ENCODE measurements around the gene TRAF4.
A peak's percentile ranks its signal among the peaks of the same experiment; 100 is the strongest.

The TRAF4 gene

DNA sequence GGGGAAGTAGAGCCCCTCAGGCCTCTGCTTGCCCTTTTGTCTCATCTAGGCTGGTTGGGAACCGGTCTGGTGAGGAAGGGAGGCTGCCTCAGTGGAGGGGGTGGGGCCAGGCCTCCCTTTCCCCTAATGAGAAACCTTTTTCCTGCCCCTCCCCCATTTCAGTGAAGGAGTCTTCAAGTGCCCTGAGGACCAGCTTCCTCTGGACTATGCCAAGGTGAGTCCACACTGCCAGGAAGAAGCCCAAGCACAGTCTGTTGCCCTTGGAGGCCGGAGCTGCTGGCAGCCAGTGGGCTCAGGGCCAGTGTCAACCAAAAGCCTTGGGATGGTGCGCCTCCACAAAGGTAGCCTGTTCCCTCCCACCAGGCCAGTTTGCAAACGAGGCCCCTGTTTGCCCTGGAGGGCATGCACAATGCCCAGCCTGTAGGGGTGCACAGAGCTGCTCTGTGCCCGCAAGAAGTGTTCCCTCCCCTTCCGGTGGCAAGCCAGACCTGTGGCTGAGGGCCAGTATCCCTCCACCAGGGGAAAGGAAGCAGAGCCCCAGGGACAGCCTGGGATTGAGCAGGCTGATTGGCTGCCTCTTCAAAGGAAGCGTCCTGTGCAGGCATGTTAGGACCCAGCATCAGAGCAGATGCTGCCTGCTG, 3.4 kb downstream of the TRAF4 start:
- DNase-seq (ENCODE audit: low spot score), result no peak

DNA sequence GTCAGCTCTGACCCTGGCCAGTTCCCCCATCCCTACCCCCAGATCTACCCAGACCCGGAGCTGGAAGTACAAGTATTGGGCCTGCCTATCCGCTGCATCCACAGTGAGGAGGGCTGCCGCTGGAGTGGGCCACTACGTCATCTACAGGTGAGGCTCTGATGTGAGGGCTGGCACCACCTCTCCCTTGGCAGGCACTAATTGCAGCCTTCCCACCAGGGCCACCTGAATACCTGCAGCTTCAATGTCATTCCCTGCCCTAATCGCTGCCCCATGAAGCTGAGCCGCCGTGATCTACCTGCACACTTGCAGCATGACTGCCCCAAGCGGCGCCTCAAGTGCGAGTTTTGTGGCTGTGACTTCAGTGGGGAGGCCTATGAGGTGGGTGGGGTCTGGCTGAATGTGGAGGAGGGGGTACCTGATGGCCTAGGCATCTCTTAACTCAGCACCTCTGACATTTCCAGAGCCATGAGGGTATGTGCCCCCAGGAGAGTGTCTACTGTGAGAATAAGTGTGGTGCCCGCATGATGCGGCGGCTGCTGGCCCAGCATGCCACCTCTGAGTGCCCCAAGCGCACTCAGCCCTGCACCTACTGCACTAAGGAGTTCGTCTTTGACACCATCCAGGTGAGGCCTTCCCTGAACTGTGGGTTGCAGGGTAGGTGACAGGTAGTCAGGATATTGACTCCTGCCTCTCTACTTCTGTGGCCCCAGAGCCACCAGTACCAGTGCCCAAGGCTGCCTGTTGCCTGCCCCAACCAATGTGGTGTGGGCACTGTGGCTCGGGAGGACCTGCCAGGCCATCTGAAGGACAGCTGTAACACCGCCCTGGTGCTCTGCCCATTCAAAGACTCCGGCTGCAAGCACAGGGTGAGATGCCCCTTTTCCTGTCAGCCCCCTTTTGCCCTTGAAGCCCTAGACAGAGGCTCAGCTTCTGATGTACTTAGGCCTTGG, 4.3 kb downstream of the TRAF4 start:
- DNase-seq (ENCODE audit: low spot score), result no peak

DNA sequence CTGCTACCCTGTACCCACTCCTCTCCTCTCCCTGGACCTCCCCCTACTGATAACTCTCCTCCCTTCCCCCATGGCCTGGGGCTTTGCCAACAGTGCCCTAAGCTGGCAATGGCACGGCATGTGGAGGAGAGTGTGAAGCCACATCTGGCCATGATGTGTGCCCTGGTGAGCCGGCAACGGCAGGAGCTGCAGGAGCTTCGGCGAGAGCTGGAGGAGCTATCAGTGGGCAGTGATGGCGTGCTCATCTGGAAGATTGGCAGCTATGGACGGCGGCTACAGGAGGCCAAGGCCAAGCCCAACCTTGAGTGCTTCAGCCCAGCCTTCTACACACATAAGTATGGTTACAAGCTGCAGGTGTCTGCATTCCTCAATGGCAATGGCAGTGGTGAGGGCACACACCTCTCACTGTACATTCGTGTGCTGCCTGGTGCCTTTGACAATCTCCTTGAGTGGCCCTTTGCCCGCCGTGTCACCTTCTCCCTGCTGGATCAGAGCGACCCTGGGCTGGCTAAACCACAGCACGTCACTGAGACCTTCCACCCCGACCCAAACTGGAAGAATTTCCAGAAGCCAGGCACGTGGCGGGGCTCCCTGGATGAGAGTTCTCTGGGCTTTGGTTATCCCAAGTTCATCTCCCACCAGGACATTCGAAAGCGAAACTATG, 5.2 kb downstream of the TRAF4 start:
- no peak for DNase-seq (ENCODE audit: low spot score)

DNA sequence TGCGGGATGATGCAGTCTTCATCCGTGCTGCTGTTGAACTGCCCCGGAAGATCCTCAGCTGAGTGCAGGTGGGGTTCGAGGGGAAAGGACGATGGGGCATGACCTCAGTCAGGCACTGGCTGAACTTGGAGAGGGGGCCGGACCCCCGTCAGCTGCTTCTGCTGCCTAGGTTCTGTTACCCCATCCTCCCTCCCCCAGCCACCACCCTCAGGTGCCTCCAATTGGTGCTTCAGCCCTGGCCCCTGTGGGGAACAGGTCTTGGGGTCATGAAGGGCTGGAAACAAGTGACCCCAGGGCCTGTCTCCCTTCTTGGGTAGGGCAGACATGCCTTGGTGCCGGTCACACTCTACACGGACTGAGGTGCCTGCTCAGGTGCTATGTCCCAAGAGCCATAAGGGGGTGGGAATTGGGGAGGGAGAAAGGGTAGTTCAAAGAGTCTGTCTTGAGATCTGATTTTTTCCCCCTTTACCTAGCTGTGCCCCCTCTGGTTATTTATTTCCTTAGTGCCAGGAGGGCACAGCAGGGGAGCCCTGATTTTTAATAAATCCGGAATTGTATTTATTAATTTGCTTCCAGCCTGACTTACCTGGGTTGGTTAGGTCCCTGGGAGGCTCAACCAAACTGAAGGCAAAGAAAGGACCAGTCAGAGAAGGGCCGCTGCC, 5.8 kb downstream of the TRAF4 start:
- DNase-seq (ENCODE audit: low spot score), result no peak

DNA sequence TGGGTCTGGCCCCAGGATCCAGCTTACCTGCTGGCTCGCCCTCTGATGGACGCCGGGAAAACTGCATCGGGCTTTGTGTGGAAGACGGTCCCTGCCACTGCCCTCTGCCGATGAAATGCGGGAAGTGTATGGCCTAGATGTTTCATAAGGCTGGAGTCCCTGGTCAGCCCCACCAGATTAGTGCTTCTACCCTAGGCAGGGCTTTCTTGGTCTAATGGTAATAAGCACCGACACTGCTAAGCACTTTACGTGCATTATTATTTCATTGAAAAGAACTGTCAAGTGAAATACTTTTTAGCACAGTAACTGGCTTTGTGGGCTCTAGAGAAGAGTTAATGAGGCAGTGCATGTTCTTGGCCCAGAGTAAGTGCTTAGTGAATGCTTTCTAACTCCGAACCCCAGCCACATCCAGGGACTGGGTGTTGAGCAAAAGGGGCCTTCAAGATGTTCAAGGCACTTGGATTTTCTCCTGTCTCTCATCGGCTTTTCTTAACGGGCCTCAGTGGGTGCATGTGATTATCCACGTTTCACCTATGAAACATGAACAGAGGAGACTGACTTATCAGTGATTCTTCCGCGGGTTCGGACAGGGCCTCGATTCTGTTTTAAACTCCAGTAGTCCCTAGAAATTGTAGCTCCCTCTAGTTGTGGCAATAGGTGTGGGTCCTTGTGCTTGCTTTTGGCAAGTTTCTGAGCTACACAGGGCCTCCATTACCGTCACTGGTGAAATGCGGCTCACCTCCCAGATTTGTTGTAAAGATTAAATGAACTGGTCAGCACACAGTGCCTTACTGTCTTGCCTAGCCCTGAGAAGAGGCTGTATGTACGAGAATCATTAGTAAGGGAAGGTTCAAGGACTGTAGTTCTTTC, 6.6 kb downstream of the TRAF4 start:
- DNase-seq (ENCODE audit: low spot score), result peak; percentile 93

DNA sequence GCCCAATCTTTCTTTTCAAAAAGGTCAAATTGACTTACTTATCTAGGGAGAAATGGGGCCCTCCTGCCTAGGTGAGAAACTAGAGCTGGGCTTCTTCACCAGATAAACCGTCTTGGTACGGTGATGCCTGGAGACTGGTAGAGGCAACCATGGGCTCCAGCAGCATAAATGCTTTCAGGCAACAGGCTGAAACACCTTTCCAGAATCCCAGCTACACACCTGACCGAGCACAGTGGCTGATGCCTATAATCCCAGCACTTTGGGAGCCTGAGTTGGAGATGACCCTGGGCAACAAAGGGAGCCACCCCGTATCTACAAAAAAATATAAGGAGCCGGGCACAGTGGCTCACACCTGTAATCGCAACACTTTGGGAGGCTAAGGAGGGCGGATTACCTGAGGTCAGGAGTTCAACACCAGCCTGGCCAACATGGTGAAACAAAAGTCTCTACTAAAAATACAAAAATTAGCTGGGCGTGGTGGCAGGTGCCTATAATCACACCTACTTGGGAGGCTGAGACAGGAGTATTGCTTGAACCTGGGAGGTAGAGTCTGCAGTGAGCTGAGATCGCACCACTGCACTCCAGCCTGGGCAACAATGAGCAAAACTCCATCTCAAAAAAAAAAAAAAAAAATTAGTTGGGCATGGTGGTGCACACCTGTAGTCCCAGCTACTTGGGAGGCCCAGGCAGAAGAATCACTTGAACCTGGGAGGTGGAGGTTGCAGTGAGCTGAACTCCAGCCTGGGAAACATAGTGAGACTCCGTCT, 8.0 kb downstream of the TRAF4 start:
- DNase-seq (ENCODE audit: low spot score), result no peak

DNA sequence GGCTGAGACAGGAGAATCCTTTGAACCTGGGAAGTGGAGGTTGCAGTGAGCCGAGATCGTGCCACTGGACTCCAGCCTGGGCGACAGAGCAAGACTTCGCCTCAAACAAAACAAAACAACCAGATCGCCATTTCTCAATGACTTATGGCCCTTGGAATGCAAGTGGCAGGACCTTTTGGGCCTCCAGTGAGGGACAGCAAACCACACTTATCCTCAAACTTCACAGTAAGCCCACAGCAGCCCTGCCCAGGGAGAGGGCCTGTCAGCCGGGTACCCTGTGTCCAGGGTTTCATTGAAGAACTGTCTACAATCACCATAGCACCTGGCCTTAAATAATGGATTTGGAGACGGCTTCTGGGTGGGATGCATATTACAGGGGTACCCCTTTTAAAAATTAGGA, 11.7 kb downstream of the TRAF4 start:
- DNase-seq (ENCODE audit: low spot score), result no peak

DNA sequence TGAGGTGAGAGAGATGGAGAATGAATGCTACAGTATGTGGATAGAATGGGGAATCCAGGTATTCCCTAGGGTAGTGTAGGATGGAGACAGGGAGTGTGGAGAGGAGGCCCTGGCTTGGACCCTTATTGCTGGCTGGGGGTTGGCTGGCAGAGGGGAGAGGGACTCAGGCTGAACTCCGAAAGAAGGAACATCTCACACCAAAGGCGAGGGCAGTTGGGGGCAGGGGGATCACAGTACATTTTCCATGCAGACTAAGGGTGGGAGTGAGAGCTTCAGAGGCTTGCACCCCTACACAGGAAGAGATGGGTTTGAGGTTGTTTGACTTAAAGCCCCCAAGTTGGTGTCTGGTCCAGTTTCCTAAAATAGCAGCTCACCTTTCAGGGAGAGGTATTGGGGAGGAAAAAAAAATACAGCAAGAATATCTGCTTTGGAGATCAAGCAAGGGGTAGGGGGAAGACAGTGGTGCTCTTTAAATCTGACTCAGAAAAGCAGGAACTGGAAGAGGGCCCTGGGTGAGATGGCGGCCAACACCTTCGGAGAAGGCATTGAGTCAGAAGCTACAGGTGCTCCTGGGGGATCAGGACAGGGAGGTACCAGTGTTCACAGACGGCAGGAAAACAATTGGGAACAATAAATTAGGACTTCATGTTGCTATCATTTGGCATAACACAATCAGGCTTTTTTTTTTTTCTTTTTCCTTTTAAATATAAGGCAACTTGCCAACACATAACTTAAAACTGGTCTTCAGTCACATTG, 12.4 kb downstream of the TRAF4 start:
- DNase-seq (ENCODE audit: low spot score), result no peak

DNA sequence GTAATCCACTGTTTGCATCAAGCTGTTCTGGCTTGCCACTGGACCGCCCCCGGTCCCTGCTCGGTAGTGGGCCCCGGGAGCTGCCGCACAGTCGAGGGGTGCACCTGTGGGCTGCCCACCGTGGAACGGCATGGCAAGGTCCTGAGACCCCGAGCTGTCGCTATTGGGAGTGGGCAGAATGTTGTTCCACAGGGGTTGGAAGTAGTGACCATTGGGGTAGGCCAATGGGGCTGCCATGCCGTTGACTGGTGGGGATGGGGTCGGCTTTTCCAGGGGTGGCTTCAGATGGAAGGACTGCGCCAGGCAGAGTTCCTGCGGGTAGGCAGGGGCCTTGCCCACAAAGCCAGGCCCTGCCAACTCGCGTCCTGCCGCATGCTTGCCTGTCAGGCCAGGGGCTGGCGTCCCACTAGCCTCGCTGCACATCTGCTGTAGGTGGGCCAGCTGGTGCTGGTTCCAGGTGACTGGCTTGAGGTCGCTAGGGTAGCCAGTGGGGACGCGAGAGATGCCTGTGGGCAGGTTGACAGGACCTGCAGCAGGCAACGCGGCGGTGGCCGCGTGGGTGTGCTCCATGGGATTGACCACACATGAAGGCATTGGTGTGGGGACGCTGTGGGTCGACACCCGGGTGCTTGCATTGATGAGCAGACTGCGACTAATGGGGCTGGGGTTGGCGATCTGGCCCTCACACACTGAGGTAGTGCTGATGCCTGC, 14.8 kb downstream of the TRAF4 start:
- DNase-seq (ENCODE audit: low spot score), result no peak

DNA sequence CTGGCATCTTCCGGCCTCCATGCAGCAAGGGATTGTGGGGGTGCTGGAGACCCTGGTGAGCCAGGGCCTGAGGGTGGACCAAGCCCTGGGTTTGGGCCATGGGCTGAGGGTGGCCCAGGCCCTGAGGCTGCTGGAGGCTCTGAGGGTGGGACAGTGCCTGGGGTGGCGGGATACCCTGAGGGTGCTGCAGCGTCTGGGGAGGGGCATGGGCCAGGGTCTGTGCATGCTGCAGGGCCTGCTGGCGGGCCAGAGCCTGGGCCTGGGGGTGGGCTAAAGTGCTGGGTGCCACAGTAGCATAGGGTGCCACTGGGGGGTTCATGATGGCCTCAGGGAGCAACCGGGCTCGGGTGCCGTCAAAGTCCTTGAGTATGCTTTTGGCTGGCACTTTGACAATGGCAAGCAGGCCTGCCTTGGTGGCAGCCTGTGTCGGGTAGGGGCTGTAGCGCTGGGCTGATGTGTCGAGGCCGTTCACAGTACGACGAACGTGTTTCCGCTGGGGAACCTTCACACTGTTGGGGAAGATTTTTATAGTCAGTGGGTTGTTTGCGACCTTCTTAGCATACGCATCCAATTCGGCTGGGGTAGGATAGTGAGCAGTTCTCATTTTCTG, 15.6 kb downstream of the TRAF4 start:
- no peak for DNase-seq (ENCODE audit: low spot score)

DNA sequence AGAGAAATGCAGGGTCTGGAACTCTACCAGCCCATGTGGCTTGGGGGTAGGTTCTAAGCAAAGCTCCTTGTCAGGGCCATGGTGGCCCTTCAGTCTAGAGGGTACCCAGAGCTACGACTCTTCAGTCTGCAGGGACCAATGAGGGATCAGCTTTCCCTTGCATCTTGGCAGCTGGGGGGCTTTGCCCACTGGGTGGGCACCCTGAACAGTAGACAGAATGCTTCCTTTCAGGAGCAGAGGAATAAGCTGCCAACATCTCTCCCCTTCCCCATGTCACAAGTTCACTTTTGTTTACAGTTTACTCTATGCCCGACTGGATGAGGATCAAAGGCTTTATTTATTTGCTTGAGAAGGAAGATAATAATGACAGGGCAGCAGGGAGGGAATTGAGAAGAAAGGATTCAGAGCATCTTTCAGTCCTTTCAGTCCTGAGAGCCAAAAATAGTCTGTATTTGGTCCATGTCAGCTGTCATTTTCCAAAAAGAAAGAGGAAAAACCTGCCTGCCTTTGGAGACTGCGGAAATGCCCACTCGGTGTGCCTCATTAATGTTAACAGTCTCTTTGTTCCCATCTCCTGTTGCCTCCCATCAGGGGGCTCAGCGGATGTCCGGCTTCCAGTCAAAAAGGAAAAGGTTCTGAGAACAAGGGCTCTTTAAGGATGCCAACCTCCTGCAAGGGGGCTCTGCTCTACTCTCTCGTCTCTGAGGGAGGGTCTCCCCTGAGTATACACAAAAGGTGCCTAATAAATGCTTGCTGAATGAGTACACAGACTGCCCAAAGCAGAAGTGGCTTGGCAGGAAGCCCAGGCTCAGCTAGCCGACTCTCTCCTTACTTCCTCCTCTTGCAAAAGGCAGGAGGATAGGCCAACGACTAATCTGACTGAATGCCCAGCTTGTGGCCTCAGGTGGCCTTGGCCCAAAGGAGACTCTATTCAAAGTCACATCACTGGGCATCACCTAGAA, 17.1 kb downstream of the TRAF4 start:
- DNase-seq (ENCODE audit: low spot score), result no peak

DNA sequence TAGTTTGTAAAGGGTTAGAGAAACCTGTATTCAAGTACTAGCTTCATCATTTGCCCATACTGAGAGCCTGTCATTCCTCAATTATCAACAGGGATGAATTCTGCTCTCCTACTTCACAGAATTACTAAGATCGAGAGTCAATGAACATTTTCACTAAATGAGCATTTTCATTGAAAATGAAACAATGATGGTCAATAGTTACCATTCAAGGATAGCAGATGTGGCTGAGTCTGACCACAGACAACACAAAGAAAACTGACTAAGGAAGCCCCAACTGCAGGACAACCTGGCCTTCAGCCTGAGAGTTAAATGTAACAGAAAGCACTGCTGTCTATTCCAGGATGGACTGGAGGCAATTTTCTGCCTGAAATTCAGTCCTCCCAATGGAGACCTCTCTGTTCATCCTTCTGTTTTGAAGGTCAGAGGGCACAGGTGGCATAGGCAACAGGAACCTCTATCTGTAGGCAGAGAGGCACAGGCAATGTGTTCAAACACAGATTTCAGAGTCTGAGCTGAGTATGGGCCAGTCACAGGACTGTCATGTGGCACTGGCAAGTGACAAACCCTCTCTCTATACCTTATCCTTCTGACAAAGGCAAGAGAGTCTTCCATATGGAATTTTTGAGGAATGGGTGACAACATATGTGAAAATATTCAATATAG, 19.5 kb downstream of the TRAF4 start:
- DNase-seq (ENCODE audit: low spot score), result no peak

DNA sequence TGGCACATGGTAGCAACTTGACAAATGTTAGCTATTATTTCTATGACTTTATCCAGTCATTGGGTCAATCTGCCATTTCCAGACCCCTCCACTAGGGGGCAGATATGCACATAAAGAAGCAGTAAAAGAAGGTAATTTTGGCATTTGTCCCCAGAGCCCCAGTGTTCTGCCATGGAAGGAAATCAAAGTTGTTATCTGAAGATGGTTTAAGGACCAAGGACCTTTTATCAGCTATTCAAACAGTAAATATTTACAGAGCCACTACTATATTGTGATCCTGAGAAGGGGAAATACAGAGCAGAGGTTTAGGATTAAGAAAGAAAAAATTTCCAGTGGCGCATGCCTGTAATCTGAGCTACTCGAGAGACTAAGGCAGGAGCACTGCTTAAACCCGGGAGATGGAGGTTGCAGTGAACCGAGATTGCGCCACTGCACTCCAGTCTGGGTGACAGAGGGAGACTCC, 20.0 kb downstream of the TRAF4 start:
- DNase-seq (ENCODE audit: low spot score), result peak; percentile 75

DNA sequence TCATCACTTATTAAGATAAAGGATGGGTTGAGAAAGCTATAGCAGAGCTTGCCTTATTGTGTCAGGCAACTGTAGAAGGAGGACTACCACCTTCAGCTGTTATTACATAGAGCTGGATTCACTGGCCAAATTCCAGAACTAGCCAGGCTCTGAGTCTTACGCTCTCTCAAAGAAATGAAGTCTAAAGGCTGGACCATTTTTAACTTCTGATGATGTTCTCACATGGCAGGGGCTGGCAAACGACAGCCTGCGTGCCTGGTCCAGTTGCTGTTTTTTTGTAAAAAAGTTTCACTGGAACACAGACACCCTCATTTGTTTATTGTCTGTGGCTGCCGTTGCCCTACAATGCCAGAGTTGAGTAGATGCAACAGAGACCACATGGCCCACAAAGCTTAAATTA, 21.2 kb downstream of the TRAF4 start:
- DNase-seq (ENCODE audit: low spot score), result no peak

DNA sequence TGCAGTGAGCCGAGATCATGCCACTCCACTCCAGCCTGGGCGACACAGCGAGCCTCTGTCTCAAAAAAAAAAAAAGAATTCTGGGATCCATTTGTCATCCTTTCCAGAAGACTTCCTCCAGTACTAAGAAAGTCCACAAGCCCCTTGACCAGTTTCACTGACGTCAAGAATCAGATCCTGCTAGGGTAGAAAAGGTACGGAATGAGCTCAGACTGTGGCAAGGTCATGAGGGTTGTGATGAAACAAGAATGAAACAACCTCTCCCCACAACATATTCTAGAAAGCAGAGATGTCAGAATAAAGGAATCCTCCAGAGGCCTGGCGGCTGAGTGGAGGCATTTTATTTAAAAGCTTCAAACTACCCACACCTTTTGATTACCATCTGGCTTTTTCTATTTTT, 29.9 kb downstream of the TRAF4 start:
- DNase-seq (ENCODE audit: low spot score), result no peak

DNA sequence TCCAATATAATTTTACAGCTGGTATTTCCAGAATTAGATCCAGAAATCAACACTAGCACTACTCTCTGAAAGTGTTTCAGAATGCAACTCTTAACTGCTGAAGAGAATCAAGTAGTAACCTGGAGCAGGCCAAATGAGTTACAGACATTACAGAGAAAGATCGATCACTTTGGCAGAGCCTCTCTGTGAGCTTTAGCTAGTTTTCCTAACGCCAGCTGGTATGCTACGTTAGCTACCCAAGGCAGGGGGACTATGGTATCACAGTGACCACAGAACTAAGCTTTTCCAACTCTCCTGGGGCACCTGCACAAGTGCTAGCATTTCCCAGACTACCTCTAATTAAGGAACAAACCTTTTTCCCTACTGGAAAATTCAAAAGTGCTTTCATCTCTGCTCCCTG, 30.4 kb downstream of the TRAF4 start:
- DNase-seq (ENCODE audit: low spot score), result no peak

DNA sequence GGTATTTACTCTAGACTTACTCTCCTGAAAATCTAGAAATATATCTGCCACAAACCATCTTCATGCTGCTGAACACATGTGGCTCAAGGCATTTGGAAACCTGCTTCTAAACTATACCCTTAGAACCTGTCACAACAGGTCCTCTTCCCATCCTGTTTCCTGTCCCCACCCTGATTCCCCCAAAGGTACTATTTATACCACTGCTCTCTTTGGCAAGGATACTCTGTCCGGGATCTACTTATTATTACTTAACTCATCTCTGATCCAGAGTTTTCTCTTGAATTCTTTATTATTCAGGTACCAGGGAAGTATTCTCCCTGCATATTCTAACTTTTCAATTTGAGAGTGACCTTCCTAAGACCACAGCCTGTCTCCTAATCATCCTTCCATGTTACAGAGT, 33.4 kb downstream of the TRAF4 start:
- DNase-seq (ENCODE audit: low spot score), result no peak

All from SK-N-DZ (cell line).